CD4-positive, alpha-beta T cell treated with Interleukin-15 for 1 hour (primary cell): ENCODE results near the gene FGFRL1.
"Not testable (repeated sequence)": the region's sequence is repeated elsewhere in the genome, so short reads cannot be mapped to it uniquely, and the experiment has no call there.

Experiments used
- DNase-seq: peaks from one replicate; pipeline ENCODE4 v3.0.0-alpha.2; 2020

The FGFRL1 gene

GRCh38 chr4:993111-994029 is 18.1 kb upstream of the FGFRL1 start, which contains the start of gene SLC26A1:
SLC26A1 (minus strand) TSS chr4:993404; CDS start chr4:991703, 1,701 bp downstream.
- no peak for DNase-seq

DNA sequence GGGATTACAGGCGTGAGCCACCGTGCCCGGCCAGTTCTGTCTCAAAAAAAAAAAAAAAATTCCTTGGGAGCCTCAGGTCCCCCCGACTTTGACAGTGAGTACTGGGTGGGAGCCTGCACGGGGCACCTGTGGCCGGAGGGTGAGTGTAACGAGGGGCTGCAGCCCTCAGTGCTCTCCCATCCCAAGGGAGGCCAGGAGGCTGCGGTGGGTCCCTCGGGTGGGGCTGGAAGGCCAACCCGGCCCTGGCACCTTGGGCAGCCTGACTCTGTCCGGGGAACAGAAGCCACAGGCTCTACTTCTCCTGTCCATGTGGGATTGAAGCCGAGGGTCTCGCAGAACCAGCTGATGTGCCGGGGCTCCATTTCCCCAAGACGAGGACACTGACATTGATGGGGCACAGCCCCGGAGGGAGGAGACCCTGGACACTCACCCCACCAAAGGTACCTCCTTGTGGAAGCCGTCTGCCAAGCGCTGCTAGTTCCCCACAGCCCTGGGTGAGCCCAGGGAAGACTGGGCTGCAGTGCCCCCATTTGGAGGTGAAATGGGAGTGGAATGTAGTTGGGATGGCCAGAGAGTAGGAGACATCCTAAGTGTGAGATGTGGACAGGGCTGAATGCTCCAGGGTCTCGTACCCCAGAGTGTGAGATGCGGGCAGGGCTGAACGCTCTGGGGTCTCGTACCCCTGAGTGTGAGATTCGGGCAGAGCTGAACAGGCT is 16.0 kb upstream of the FGFRL1 start:
- DNase-seq: no peak

DNA sequence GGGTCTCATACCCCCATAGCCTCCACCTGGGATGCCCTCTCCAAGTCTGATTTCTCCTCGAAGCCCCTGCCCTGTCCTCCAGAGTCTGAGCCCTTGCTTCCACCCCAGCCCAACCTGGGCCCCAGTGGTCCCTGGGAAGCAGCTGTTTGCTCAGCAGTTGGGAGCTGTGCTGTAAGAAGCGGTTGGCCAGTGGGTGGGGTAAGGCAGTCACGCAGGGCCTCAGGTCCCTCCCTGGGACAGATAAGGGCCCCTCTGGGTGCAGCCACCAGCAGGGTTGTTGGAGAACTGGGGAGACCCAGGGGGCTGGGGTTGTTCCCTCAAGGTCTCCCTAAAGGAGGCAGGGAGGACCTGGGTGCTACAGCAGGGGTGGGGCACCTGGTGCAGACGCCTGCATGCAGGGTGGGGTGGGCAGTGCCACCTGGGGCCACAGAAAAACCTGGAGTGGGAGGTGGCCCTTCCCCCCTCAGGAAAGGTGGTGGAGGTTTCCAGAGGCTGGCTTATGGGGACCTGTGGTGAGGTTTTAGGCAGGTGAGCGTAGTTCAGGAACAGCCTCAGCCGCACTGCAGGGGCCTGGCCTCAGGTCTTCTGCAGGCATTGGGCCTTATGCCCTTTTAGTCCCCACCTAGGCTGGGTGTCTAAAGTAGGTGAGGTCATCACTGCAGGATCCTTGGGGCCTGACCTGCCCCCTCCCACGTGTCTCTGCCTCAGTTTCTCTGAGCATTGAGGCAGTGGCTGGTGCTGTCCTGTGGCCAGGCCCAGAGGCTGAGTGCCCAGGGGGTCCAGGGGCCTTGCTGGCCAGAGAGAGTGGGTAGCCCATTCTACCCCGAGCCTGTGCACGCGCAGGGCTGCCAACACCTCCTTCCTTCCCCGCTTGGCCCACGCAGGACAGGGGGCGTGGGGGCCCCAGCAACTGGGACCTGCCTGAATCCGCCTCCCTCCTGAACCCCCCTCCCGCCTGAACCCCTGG is 15.1 kb upstream of the FGFRL1 start:
- DNase-seq: no peak

DNA sequence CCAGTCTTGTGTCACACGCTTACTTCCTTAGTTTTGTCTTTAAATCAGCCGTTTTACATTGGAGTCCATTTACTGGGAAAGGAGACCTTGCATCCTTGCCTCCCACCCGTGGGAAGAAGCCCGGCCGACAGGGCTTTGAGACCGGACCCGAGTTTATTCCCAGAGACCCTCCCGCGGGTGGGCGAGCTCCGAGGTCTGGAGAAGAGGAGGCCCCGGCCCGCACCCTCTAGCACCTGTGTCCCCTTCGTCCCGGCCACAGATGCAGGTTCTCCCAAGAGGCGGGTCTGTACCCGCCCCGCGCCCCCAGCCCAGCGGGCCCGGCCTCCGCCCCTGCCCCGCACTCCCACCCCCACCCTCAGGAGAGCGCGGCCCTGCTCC is 14.4 kb upstream of the FGFRL1 start:
- no peak for DNase-seq

GRCh38 chr4:997375-998071 is 13.9 kb upstream of the FGFRL1 start:
- no peak for DNase-seq

DNA sequence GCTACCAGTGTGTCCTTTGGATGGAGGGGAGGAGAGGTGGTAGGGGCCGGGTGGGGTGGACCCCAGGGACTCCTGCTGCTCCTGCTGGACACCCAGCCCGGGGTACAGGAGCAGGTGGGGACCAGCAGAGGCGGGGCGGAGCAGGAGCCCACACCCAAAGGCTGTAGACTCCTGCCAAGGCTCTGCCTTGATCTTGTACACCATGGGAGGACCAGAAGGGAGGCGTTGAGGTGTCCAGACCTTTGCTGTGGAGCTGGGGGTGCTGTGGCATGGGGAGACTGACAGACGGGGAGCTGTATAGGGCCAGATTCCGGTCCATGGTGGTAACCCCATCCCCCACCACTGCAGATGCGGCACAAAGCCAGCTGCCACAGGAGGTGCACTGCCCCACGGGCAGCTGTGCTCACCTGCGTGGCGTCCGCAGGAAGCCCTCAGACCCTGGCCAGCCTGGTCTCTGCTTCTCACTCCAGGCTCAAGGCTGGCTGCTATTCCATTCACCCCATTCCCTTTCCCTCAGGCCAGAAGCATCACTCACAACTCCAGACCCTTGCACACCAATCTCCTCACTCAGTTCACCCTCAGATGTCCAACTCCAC is 13.2 kb upstream of the FGFRL1 start:
- no peak for DNase-seq

GRCh38 chr4:999240-999863 is 12.1 kb upstream of the FGFRL1 start:
- not testable (repeated sequence) for DNase-seq

DNA sequence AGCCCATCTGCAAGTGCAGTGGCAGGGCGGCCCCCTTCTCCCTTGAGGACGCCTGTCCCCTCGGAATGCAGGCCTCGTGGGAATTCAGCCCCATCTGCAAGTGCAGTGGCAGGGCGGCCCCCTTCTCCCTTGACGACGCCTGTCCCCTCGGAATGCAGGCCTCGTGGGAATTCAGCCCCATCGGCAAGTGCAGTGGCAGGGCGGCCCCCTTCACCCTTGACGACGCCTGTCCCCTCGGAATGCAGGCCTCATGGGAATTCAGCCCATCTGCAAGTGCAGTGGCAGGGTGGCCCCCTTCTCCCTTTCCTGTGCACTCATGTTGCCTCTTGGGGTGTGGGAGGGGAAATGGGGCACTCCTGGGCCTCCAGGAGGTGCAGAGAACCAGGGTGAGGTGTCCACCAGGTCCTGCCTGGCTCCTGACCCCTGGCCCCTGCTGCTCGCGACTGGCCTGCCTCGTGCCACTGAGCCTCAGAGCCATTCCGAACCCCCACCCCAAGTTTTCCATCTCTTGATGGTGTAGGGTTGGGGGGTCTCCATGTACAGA is 11.5 kb upstream of the FGFRL1 start:
- DNase-seq: no peak

DNA sequence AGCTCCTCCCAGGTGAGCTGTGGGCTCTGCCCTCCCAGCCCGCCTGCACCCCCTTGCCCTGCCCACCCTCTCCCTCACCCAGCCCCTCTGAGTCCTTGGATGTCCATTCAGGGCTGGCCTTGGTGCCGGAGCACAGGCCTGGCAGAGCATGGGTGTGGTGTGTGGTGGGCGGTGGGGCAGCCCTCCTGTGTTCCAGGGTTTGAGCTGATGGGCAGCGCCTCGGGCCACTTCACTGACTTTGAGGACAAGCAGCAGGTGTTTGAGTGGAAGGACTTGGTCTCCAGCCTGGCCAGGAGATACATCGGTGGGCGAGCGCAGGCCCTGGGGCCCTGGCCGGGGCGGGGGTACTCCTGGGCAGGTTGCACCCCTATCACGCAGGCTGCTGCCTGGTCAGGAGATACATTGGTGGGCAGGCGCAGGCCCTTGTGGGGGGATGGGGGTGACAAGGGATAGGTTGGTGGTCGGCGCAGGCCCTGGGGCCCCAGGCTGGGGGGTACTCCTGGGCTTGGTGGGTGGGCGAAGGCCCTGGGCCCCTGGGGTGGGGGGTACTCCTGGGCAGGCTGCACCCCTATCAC is 10.7 kb upstream of the FGFRL1 start:
- DNase-seq: no peak

DNA sequence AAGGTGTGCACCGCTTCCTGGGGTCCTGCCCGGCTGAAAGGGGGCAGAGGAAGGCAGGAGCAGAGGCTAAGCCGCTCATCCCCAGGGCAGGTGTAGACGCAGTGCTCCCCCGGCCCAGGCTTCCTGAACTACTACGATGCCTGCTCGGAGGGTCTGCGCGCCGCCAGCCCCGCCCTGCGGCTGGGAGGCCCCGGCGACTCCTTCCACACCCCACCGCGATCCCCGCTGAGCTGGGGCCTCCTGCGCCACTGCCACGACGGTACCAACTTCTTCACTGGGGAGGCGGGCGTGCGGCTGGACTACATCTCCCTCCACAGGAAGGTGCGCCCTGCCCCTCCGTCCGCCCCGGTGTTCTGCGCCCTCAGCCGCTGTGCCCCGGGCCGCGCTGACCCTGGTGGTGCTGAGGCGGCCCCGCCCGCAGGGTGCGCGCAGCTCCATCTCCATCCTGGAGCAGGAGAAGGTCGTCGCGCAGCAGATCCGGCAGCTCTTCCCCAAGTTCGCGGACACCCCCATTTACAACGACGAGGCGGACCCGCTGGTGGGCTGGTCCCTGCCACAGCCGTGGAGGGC is 9.8 kb upstream of the FGFRL1 start:
- DNase-seq: no peak

DNA sequence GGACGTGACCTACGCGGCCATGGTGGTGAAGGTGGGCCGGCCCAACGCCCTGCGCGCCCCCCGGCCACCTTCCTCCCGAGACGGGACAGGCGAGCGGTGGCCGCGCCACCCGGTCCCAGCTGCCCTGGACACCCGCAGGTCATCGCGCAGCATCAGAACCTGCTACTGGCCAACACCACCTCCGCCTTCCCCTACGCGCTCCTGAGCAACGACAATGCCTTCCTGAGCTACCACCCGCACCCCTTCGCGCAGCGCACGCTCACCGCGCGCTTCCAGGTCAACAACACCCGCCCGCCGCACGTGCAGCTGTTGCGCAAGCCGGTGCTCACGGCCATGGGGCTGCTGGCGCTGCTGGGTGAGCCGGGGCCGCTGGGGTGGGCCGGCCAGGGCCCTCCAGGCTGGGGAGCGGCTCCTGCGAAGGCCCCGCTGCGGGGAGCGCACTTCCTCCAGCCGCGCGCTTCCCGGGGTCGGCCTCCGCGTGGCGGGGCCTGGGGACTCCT is 9.2 kb upstream of the FGFRL1 start:
- no peak for DNase-seq

DNA sequence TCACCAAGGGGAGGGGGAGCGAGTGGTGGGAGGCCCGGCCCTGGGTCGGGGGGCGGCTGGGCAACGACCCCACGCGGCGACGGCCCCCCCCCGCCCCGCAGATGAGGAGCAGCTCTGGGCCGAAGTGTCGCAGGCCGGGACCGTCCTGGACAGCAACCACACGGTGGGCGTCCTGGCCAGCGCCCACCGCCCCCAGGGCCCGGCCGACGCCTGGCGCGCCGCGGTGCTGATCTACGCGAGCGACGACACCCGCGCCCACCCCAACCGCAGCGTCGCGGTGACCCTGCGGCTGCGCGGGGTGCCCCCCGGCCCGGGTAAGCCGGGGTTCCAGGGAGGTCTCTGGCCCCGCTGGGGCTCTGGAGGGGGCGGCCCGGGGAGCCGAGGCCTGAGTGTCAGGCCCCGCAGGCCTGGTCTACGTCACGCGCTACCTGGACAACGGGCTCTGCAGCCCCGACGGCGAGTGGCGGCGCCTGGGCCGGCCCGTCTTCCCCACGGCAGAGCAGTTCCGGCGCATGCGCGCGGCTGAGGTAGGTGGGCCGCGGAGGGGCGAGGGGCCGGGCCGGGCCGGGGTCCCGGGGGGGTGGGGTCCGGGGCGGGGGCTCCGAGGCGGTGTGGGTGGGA is 8.7 kb upstream of the FGFRL1 start:
- no peak for DNase-seq

DNA sequence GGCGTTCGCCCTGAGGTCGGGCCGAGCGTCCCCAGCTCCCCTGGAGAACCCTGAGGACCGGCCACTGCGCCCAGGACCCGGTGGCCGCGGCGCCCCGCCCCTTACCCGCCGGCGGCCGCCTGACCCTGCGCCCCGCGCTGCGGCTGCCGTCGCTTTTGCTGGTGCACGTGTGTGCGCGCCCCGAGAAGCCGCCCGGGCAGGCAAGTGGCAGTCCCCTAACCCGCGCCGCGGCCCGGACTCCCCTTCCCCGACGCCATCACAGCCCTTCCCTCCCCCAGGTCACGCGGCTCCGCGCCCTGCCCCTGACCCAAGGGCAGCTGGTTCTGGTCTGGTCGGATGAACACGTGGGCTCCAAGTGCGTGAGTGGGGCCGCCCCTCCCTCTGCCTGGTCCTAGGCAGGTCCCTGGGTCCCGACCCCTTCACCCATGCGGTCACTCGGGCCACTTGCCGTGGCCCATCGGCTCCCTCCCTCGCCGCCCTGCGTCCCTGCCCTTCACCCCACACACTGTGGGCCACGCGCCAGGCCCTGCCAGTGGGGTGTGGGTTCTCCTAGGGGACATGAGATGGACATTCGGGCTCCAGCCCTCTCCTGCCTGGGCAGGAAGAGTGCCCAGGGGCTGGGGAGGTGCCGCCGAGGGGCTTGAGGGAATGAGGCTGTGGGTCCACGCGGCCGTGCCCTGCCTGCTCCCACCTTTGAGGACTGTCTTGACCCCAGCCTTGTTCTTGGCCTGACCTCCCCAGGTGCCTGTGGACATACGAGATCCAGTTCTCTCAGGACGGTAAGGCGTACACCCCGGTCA is 8.0 kb upstream of the FGFRL1 start:
- no peak for DNase-seq

DNA sequence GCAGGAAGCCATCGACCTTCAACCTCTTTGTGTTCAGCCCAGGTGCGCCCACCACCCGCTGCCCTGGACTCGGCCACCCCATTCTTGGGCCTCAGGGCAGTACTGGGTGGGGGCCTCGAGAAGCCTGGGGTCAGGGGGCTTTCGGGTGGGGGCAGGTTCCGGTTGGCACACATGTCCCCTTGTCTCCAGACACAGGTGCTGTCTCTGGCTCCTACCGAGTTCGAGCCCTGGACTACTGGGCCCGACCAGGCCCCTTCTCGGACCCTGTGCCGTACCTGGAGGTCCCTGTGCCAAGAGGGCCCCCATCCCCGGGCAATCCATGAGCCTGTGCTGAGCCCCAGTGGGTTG is 7.4 kb upstream of the FGFRL1 start:
- no peak for DNase-seq

GRCh38 chr4:1004557-1005485 is 6.6 kb upstream of the FGFRL1 start:
- DNase-seq: no peak

GRCh38 chr4:1006856-1007255 is 4.6 kb upstream of the FGFRL1 start:
- DNase-seq: no peak

DNA sequence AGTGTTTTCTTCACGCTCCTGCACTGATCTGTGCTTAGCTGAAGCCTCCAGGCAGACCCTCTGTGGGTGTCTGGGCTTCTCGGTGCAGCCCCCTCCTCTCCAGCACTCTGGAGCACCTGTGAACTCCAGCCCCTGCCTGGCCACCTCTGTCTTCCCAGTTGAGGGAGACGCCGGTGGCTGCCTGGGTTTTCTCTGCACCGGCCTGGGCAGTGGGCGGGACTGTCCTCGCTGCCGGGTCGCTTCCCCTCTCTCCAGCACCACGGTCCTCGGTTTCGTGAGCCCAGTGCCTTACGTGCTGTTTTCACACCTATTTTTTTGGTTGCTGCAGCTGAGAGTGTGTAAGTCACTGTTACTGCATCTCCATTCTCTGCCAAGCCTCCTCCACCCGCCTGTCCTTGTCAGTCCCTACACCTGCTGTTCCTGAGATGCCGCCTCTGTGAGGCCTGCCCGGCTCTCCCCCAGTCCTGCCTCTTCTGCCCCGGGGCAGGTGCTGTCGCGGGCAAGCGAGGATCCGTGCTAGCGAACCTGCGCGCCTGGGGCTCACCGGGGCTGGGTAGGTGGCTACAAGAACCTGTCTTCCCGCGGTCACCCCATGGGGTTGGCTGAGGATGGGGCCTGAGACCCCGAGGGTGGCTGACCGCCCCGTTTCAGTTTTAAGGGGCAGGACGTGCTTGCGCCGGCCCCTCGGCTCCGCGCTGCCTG is 2.4 kb upstream of the FGFRL1 start:
- DNase-seq: no peak
